ENCODE measurements around the gene ANKRD40.
"Not testable (repeated sequence)": the region's sequence is repeated elsewhere in the genome, so short reads cannot be mapped to it uniquely, and the experiment has no call there.

The ANKRD40 gene

GRCh38 chr17:50707289-50708049 lies at the start of gene ANKRD40:
Gene ANKRD40, minus strand, starts transcription at chr17:50707914. Its CDS starts 260 bp downstream, at chr17:50707654.
- peak; percentile 94 for DNase-seq

DNA sequence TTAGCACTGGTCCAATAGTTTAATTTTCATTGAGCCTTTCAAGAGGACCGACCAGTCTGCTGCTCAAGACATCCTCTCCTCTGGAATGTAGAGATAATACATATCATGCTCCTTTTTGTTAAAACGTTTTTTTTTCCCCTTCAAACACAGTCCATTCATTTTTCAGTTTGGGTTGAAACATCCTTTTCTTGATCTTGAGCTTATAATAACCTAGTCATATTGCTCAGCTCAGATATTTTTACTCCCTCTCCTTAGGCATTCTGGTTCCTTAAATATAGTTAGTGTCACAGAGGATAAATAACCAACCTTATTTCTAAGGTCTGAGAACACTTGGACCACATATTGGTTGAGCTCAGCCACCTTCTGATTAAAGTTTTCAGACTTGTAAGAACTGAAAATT lies 46.8 kb upstream of the ANKRD40 start:
- DNase-seq: no peak

DNA sequence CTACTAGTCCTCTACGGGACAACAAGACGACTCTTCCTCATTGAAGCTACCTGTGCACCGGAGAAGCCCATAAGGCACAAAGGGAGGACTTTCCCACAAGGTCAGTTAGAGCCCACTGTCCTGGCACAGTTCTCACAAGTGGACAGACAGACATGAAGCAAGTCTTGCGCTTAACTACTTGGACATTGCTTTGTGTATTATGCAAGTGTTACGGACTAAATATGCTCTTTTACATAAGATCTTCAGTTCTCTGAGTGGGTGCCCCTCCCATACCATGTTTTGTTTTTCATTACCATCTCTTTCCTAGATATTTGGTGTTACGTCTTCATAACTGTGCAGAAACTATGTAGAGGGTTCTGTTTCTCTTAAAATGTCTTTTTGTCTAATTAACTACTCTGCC lies 41.5 kb upstream of the ANKRD40 start:
- no peak for DNase-seq

- no peak for DNase-seq
These were observed 37.9 kb upstream of the ANKRD40 start for GRCh38 chr17:50745631-50746030.

- no peak for DNase-seq
These were observed 31.4 kb upstream of the ANKRD40 start for GRCh38 chr17:50739098-50739497.

DNA sequence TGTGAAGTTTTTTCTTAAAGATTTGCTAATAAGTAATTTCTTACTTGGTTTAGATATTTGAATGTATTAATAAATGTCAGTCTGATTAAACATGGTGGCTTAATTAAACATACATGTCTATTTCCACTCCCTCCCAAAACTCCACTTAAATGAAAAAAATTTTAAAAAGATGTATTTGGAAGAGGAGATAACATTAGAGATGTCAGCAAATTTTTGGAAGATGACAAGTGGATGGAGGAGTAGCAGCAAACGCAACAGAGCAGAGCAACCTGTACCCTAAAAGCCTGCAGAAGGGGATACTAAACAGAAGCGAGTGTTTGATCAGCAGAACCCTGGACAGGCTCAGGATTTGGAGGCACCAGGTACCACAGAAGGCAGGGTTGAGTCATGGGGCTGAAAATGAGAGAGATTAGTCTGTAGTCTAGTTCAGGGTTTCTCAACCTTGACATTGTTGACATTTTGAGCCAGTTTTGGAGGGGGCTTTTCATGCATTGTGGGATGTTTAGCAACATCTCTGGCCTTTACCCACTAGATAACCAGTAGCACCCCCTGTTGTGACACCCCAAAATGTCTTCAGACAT lies 29.5 kb upstream of the ANKRD40 start:
- no peak for DNase-seq

- no peak for DNase-seq
These were observed 27.6 kb upstream of the ANKRD40 start for GRCh38 chr17:50735287-50735686.

DNA sequence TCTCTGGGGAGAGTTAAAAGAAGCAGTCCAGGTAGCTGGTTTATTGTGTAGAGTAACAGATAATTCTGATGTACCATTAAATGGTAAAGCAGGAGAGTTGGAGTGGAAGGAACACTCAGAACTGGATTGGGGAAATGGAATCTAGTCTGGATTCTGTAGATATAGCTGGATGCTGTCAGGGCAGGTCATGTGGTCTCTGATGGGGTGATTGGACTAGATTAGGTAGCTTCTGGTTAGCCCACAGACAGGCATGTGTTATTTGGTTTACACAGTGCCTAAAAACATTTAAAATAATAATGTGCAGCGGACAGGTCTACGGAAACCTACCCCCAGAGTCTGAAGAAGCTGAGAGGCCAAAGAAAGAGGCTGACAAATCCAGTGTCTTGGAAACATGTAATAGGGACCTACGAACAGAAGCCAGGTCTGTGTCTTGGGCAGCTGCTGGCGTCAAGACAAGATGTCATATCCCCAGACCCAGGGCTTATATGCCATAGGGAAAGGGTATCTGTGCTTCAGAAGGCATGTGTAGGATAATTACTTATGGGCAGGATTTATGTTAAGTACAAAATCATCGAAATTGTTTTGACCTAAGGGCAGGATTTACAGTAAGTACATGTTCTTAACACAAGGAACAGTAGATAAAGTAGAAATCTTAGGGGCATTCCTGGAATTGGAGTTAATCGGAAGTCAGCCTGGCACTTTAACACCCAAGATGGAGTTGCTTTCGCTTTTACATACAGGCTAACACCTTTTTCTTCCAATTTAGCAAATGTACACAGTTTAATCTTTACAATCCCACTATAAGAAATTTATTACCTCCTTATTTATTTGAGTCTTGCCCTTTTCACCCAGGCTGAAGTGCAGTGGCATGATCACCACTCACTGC lies 24.1 kb upstream of the ANKRD40 start:
- DNase-seq: no peak

- no peak for DNase-seq
These were observed 21.4 kb upstream of the ANKRD40 start for GRCh38 chr17:50728881-50729765.

- no peak for DNase-seq
These were observed 20.4 kb upstream of the ANKRD40 start for GRCh38 chr17:50728112-50728429.

- DNase-seq: no peak
These were observed 18.3 kb upstream of the ANKRD40 start for GRCh38 chr17:50725769-50726655.

- DNase-seq: not testable (repeated sequence)
These were observed 16.9 kb upstream of the ANKRD40 start for GRCh38 chr17:50724622-50725021.

- DNase-seq: no peak
These were observed 15.0 kb upstream of the ANKRD40 start for GRCh38 chr17:50722746-50723145.

- no peak for DNase-seq
These were observed 13.7 kb upstream of the ANKRD40 start for GRCh38 chr17:50721194-50722010.

DNA sequence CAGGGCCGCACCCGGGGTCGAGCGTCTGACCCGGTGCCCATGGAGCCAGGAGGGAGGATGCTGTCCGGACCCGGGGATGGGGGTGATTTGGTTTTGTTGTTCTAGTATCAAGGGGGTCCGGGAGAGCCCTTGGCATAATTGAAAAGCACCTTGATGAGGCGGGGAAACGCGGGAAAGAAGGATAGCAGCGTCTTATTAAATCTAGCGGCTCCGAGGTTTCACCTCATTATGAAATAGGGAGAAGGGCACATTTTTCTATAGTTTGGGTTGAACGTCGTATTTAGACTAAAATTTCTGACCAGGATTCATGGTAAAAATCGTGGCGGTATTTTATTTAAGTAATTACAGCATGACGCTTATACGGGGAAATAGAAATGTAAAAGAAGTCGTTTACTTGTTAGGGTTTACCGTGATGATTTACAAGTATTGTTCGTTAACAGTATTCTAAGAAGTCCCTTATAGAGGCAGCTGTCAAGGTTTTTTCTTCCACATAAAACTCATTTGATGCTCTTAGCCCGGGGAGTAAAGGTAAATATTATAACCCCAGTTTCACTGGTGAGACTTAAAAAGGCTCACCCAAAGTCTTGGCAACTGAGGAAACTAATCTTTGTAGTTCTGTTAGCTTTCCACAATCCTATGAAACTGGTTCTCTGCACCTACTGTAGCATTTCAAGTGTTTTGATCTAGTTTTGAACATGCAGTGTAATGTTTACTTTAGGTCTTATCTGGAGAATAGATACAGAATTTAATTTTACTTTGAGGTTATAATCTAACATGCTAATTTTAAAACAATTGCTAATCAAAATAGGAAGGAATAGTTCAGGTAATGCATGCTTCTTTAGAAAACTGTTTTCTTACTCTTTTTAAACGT lies 12.4 kb upstream of the ANKRD40 start:
- DNase-seq: no peak

DNA sequence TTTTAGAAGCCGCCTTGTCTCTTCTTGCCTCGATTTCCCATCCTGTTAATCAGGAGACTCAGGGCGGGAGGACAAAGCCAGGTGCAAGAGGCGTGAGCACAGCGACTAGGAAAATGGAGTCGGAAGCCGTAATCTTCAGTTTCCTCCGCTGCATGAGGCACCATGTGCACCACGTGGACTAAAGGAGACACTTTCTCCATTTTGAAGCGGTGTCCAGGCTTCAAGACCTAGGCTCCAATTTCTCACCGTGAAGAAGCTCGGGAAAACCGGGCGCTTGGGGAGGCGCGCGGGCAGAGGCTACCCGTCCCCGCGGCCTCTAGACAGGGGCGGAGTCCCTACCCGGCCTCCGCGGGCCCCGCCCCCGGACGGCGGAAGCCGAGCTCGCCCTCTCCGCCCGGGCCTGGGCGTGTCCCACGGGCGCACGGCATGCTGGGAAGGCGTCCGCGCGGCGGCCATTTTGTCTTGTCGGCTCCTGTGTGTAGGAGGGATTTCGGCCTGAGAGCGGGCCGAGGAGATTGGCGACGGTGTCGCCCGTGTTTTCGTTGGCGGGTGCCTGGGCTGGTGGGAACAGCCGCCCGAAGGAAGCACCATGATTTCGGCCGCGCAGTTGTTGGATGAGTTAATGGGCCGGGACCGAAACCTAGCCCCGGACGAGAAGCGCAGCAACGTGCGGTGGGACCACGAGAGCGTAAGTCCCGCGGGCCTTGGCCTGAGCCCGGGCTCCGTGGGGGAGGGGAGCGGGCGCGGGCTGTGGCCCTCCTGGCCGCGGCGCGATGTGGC lies 11.6 kb upstream of the ANKRD40 start, which contains the start of gene LUC7L3:
TSS of gene LUC7L3 (plus strand) at position 460 of the 780 bp plus-strand sequence. CDS start at position 590, 130 bp downstream.
- DNase-seq: peak; percentile 95

DNA sequence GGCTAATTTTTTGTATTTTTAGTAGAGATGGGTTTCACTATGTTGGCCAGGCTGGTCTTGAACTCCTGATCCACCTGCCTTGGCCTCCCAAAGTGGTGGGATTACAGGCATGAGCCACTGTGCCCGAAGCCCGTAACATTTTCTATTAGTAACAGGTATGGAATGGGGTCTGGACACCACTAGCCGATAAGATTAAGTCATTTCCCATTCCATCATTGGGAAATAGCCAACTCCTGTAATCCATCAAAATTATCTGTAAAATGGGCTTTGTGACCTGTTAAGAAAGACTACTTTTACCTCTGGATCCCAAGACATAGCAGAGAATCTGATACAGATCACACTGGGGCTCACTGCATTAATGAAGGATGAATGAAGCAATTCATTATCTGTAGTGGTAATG lies 7.8 kb upstream of the ANKRD40 start:
- DNase-seq: no peak

- no peak for DNase-seq
These were observed 4.9 kb upstream of the ANKRD40 start for GRCh38 chr17:50712641-50713040.

- DNase-seq: no peak
These were observed 2.9 kb upstream of the ANKRD40 start for GRCh38 chr17:50710650-50711049.

Measured in SHP77 treated with DMSO at 0.1 percent for 48 hours (cell line).